ENCODE data around the gene TLR4.
A peak's percentile ranks its signal among the peaks of the same experiment; 100 is the strongest.

The TLR4 gene

GRCh38 chr9:117744856-117745389 lies 40.7 kb downstream of the TLR4 start:
- DNase-seq (ENCODE audit: low read depth) = no peak

GRCh38 chr9:117745598-117745997 lies 41.4 kb downstream of the TLR4 start:
- DNase-seq (ENCODE audit: low read depth) = no peak

GRCh38 chr9:117746263-117746662 lies 42.1 kb downstream of the TLR4 start:
- no peak for DNase-seq (ENCODE audit: low read depth)

GRCh38 chr9:117747386-117747970 lies 43.3 kb downstream of the TLR4 start:
- no peak for DNase-seq (ENCODE audit: low read depth)

GRCh38 chr9:117750401-117750800 lies 46.2 kb downstream of the TLR4 start:
- no peak for DNase-seq (ENCODE audit: low read depth)

- DNase-seq (ENCODE audit: low read depth) = no peak
Measured at GRCh38 chr9:117752894-117753293, 48.7 kb downstream of the TLR4 start.

- DNase-seq (ENCODE audit: low read depth) = no peak
Measured at GRCh38 chr9:117757561-117758190, 53.5 kb downstream of the TLR4 start.

- DNase-seq (ENCODE audit: low read depth) = peak; percentile 54
Measured at GRCh38 chr9:117763314-117763713, 59.1 kb downstream of the TLR4 start.

- no peak for DNase-seq (ENCODE audit: low read depth)
Measured at GRCh38 chr9:117768750-117769395, 64.7 kb downstream of the TLR4 start.

- DNase-seq (ENCODE audit: low read depth) = no peak
Measured at GRCh38 chr9:117771136-117771535, 66.9 kb downstream of the TLR4 start.

GRCh38 chr9:117772960-117773359 lies 68.8 kb downstream of the TLR4 start:
- peak; percentile 38 for DNase-seq (ENCODE audit: low read depth)

All from HS-5 (cell line).